Astrocyte of the cerebellum (primary cell): Measurements from ENCODE around the gene ATP8A2.
A peak's percentile ranks its signal among the peaks of the same experiment; 100 is the strongest.

Experiments used
- DNase-seq: peaks from one replicate; pipeline ENCODE4 v3.0.0-alpha.2; 2011; ENCODE audit warnings: low read depth
- H3K4me3 ChIP-seq: 2 replicates; pipeline ENCODE4 v1.5.1; 2011; ENCODE audit warnings: mild to moderate bottlenecking, low read depth, low read length, moderate library complexity
- in situ Hi-C: cut with HindIII; loops from 2 replicates; pipeline ENCODE4 v1.10.0; 2017; ENCODE audit warnings: low sequenced_read_pairs
- TF ChIP-seq, protein P1 (sequence below): IDR thresholded peaks from 2 replicates; pipeline ENCODE4 v1.5.1; 2012; ENCODE audit warnings: low read length, low read depth, moderate library complexity, mild to moderate bottlenecking; ENCODE audit errors: missing control alignments

ATP8A2 gene

DNA sequence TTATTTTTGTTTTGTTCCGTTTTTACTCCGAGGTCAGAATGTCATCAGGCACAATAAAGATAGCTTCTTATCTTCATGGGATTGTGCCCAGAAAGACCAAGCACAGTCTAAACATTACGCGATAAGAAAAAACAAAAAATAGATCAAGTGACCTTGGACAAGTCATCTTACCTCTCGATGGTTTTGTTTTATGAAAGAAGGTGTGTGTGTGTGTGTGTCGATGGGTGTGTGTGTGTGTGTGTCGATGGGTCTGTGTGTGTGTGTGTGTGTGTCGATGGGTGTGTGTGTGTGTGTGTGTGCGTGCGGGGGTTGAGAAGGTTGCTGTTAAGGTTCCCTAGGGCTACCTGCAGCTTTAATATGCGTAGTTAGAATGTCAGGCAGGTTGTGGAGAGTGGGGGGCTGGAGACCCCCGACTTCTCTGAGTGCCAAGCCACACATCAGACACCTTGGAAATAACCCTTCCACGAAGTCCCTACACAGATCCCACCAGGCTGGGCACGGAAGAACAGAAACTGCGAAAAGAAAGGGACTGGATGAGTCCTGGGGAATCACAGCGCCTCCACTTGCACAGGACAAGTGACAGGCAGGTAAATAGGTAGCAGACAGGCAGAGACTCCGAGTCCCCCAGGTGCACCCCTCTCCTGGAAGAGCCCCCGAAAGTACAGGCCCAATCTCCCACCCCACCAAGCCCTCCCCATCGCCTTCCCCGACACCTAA, 458 bp upstream of the ATP8A2 start:
- no peak for DNase-seq
- peak overlapping the region; percentile 33 for H3K4me3 ChIP-seq
- TF ChIP-seq, protein P1, sequence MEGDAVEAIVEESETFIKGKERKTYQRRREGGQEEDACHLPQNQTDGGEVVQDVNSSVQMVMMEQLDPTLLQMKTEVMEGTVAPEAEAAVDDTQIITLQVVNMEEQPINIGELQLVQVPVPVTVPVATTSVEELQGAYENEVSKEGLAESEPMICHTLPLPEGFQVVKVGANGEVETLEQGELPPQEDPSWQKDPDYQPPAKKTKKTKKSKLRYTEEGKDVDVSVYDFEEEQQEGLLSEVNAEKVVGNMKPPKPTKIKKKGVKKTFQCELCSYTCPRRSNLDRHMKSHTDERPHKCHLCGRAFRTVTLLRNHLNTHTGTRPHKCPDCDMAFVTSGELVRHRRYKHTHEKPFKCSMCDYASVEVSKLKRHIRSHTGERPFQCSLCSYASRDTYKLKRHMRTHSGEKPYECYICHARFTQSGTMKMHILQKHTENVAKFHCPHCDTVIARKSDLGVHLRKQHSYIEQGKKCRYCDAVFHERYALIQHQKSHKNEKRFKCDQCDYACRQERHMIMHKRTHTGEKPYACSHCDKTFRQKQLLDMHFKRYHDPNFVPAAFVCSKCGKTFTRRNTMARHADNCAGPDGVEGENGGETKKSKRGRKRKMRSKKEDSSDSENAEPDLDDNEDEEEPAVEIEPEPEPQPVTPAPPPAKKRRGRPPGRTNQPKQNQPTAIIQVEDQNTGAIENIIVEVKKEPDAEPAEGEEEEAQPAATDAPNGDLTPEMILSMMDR, result no peak
- in situ Hi-C loops, result no loop called here

DNA sequence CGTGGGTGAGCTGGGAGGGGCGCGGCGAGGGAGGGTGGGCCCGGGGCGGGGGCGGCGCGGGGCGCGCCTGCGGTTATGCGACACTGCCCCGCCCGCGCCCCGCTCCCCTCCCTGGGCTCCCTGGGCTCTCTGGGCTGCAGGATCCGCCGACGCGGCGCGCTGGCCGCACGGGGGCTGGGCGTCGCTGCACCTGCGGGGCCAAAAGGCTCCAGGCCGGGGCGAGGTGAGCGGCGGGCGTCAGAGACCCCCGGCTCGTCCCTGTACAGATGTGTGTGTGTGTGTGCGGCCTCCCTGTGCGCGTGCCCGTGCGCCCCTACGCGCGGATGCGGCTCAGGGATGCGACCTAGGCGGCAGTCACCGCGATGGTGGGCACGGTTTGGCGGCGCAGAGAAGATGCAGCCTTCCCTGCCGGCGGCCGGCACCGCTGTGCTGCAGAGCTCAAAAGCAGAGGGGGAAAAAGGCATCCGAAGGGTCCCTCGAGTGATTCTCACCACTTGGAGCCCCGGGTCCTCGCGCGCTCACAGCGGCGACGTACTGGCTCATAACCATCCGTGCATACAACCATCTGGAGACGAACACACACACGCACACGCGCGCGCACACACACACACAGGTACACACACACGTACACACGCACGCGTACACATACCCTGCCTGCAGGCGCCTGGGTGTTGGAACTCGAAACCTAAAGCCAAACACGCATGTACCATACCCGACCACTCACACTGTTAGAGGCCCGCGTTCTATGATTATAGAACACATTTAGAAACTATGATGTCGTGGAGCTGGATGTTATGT, 709 bp downstream of the ATP8A2 start:
- TF ChIP-seq, protein P1, result no peak
- DNase-seq, result no peak
- H3K4me3 ChIP-seq, result peak overlapping the region; percentile 33
- in situ Hi-C loops, result no loop called here

DNA sequence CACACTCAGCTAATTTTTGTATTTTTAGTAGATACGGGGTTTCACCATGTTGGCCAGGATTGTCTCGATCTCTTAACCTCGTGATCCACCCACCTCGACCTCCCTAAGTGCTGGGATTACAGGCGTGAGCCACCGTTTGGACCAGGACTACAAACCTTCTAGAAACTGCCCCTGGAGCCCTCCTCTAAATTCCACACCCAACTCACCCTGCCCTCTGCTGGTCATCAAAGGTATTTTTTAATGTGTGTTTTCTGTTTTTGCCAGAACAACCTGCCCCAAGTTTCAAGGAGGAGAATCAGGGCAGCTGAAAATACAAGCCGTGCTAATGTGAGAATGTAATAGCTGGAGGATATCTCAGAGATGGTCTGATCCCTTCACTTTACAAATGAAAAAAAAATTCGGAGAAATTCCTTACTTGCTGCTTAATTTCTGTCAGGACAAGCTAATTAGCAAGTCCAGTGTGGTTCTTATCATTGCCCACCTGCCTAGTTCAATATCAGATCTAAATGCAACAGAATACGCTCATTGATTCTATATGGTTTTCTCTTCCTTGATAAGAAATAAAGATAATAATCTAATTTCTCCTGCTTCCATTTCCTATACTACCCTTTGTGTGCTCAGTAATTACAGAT, 4.1 kb downstream of the ATP8A2 start:
- in situ Hi-C loops, result no loop called here
- TF ChIP-seq, protein P1, result peak; percentile 60
- DNase-seq, result peak; percentile 20
- H3K4me3 ChIP-seq, result no peak overlapping the region

DNA sequence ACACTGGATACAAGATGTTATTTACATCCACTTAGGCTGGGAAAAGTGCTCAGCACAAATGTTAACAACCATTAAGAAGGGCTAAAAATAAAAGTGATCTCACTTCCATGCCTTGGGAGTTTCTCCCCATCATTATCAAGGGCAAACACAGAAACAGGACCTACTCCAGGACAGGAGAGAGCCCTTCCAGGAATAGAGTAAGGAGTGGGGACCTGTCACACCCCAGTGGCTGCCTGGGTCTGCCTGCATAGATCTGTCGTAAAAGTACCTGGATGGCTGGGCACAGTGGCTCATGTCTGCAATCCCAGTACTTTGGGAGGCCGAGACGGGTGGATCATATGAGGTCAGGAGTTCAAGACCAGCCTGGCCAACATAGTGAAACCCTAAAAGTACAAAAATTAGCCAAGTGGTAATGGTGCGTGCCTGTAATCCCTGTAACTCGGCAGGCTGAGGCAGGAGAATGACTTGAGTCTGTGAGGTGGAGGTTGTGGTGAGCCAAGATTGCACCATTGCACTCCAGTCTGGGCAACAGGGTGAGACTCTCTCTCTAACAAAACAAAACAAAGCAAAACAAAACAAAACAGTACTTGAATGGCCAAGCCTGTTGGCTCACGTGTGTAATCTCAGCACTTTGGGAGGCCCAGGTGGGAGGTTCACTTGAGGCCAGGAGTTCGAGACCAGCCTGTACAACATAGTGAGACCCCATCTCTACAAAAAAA, 5.6 kb downstream of the ATP8A2 start:
- TF ChIP-seq, protein P1, result no peak
- in situ Hi-C loops, result no loop called here
- no peak for DNase-seq
- no peak overlapping the region for H3K4me3 ChIP-seq

DNA sequence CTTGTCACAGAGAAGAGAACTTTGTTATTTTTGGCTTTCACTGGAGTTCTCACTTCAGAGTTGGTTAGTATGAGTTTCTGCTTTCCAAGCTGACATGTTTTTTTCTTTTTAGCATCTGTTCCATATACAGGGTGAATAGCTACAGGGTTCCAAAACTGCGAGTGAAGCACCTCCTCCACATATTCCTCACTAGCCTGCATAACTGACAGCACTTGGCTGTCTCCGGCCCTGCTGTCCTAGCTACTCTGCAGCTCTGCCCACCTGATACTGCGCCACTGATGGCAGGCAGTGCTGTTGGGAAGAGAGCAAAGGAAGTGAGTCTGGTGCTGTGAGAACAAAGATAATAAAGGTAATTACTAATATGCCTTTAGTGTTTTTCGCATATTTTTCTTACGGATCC, 6.8 kb downstream of the ATP8A2 start:
- no peak for DNase-seq
- TF ChIP-seq, protein P1, result no peak
- in situ Hi-C loops, result no loop called here
- no peak overlapping the region for H3K4me3 ChIP-seq

DNA sequence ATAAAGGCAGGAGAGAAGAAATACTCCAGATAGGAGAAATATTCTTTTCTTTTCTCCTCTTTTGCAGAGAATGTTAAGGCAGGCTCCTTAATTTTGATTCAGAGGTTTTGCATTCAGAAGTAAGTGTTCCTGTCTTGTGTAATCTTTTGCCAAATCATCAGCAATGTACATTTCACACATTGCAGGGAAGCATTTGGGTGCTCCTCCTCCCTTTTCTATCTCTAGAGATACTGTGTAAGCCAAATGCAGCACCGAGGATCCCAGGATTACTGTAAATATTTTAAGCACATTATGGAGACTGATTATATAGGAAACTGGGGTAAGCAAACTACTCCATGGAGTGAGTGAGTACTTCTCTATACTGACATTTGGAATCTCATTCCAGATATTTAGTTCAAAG, 7.2 kb downstream of the ATP8A2 start:
- TF ChIP-seq, protein P1, result no peak
- H3K4me3 ChIP-seq, result no peak overlapping the region
- in situ Hi-C loops, result no loop called here
- DNase-seq, result no peak
